PC-9 (cell line): ENCODE data around the gene PLD2. TPM values are rescaled to one million over a fixed set of nuclear protein-coding genes. Genes with fewer than 3 reads are reported as not detected.
"Not testable (repeated sequence)": the region's sequence is repeated elsewhere in the genome, so short reads cannot be mapped to it uniquely, and the experiment has no call there.

ENCODE experiments used
- BruUV-seq: library from RNA; stranded (reverse); fragments of 400-500 nt; replicated peaks from 2 replicates; lab custom pipeline; 2021; lab: Mats Ljungman, UMichigan
- CTCF ChIA-PET: fragments of 300-600 bp; sonication (Branson Sonifier 250); formaldehyde crosslinking; loops from one replicate; lab custom pipeline; 2022; ENCODE audit warnings: antibody characterized with exemption; lab: Charles Lee
- POLR2A ChIA-PET: fragments of 300-600 bp; sonication (Branson Sonifier 250); formaldehyde crosslinking; loops from one replicate; lab custom pipeline; 2022; ENCODE audit warnings: antibody characterized with exemption; ENCODE audit not compliant: unreplicated experiment; lab: Charles Lee
- DNase-seq, 2 experiments: peaks; one replicate each; pipeline versions ENCODE4 v3.0.0 to v3.0.0-alpha.2; 2015 to 2022; ENCODE audit warnings: mixed read lengths in 1 of 2
- H2AFZ ChIP-seq: fragments of 200-600 bp; sonication (generic); 2 replicates; pipeline ENCODE4 v1.8.1; 2017; ENCODE audit warnings: antibody characterized with exemption
- H3F3A ChIP-seq: fragments of 200-600 bp; sonication (generic); 2 replicates; pipeline ENCODE4 v1.8.1; 2017; ENCODE audit warnings: antibody characterized with exemption, mild to moderate bottlenecking, low read depth; ENCODE audit not compliant: insufficient read depth
- H3K27ac ChIP-seq: fragments of 200-600 bp; sonication (generic); 2 replicates; pipeline ENCODE4 v1.6.1; 2016; ENCODE audit warnings: mixed run types
- H3K27me3 ChIP-seq: fragments of 200-600 bp; sonication (generic); 2 replicates; pipeline ENCODE4 v1.6.1; 2016; ENCODE audit warnings: low read depth, mixed run types; ENCODE audit not compliant: insufficient read depth
- H3K36me3 ChIP-seq: fragments of 200-600 bp; sonication (generic); 2 replicates; pipeline ENCODE4 v1.6.1; 2016; ENCODE audit warnings: low read depth, mixed run types
- H3K4me1 ChIP-seq: fragments of 200-600 bp; sonication (generic); replicated peaks from 2 replicates; pipeline ENCODE4 v1.6.1; 2016; ENCODE audit warnings: mixed run types; ENCODE audit not compliant: insufficient read depth
- H3K4me2 ChIP-seq: fragments of 200-600 bp; sonication (generic); 2 replicates; pipeline ENCODE4 v1.6.1; 2017; ENCODE audit warnings: mixed run types
- H3K4me3 ChIP-seq: fragments of 200-600 bp; sonication (generic); 2 replicates; pipeline ENCODE4 v1.6.1; 2016; ENCODE audit warnings: mixed run types
- H3K79me2 ChIP-seq: fragments of 200-600 bp; sonication (generic); 2 replicates; pipeline ENCODE4 v1.6.1; 2017; ENCODE audit warnings: low read depth, mixed run types
- H3K9me2 ChIP-seq: fragments of 200-600 bp; sonication (generic); 2 replicates; pipeline ENCODE4 v1.8.1; 2017; ENCODE audit warnings: mild to moderate bottlenecking; ENCODE audit not compliant: insufficient read depth
- H3K9me3 ChIP-seq: fragments of 200-600 bp; sonication (generic); 2 replicates; pipeline ENCODE4 v1.8.1; 2016; ENCODE audit warnings: low read depth; ENCODE audit not compliant: insufficient read depth
- H4K20me1 ChIP-seq: fragments of 200-600 bp; sonication (generic); 2 replicates; pipeline ENCODE4 v1.8.1; 2017; ENCODE audit not compliant: insufficient read depth
- CTCF ChIP-seq: fragments of 200-600 bp; sonication (generic); conservative IDR thresholded peaks from 2 replicates; pipeline ENCODE4 v1.6.1; 2017; ENCODE audit warnings: mixed run types, antibody characterized with exemption, mild to moderate bottlenecking, moderate library complexity
- EZH2 ChIP-seq: fragments of 200-600 bp; sonication (generic); IDR thresholded peaks from 2 replicates; pipeline ENCODE4 v1.8.0; 2017; ENCODE audit warnings: antibody characterized with exemption, low read depth
- intact Hi-C: fragments of 100-400 bp; cut with micrococcal nuclease; formaldehyde crosslinking; loops from one replicate; pipeline ENCODE4 v1.10.0; 2022; ENCODE audit not compliant: unreplicated experiment
- total RNA-seq: library from RNA; stranded (reverse); gene quantifications from 2 replicates; pipeline ENCODE4 v1.2.3, GENCODE V29; 2021

Gene PLD2
- total RNA-seq, 1 experiment from 2014 or later = 95.5 TPM

- no peak overlapping the region for H3K4me3 ChIP-seq
- no peaks in the 10 kb centered on the region for H3K27me3 ChIP-seq
- H3K36me3 ChIP-seq = 0 out of 2 replicates have a peak, but pooled peaks cover 3% of the 10 kb centered on the region
- H3K79me2 ChIP-seq = peaks cover 26% of the 10 kb centered on the region
- TF ChIP-seq EZH2 (no peak), CTCF (no peak)
- H3K9me3 ChIP-seq = no peaks in the 10 kb centered on the region
- no peak for DNase-seq
- H4K20me1 ChIP-seq = peaks cover 20% of the 10 kb centered on the region
- no TSS peak for BruUV-seq
- H3K9me2 ChIP-seq = no peaks in the 10 kb centered on the region
- ChIA-PET CTCF (no interaction called here), POLR2A (no interaction called here)
- H3K27ac ChIP-seq = no peak overlapping the region
- H2AFZ ChIP-seq = no peak overlapping the region
- H3F3A ChIP-seq = peaks cover 21% of the 10 kb centered on the region; the same call in 1 of the 2 replicates
- H3K4me2 ChIP-seq = no peak overlapping the region
- peaks cover 12% of the 10 kb centered on the region for H3K4me1 ChIP-seq
- intact Hi-C loops = no loop called here
Observed at GRCh38 chr17:4863321-4863720, 56.4 kb downstream of the PLD2 start.

GRCh38 chr17:4867535-4867934 lies 60.6 kb downstream of the PLD2 start:
- H3K4me2 ChIP-seq, POLR2A ChIA-PET, H3F3A ChIP-seq, H3K27ac ChIP-seq, H3K9me3 ChIP-seq, H3K4me1 ChIP-seq, DNase-seq, H3K4me3 ChIP-seq, intact Hi-C loops, H3K36me3 ChIP-seq, H2AFZ ChIP-seq, BruUV-seq, H3K27me3 ChIP-seq, H3K9me2 ChIP-seq: not testable (repeated sequence)
- CTCF ChIA-PET = interaction anchor here (0.6 to 0.7 kb wide), 4 partner anchors 9 to 171 kb away, joined by 3 to 5 read pairs (median 3); no protein-coding TSS in a partner anchor
- H3K79me2 ChIP-seq = peaks cover 10% of the 10 kb centered on the region; the same call in 1 of the 2 replicates
- peaks cover 19% of the 10 kb centered on the region for H4K20me1 ChIP-seq

- BruUV-seq, intact Hi-C loops, H3K36me3 ChIP-seq, H2AFZ ChIP-seq, H3K4me2 ChIP-seq, H3K9me2 ChIP-seq, H3F3A ChIP-seq, H3K9me3 ChIP-seq, H3K4me1 ChIP-seq, DNase-seq, H3K27me3 ChIP-seq, H4K20me1 ChIP-seq, H3K27ac ChIP-seq, H3K4me3 ChIP-seq, H3K79me2 ChIP-seq: not testable (repeated sequence)
- POLR2A ChIA-PET = interaction anchor here (0.7 kb wide), 1 partner anchor 11 kb away, joined by 15 read pairs; no protein-coding TSS in a partner anchor
- CTCF ChIA-PET = interaction anchor here (0.7 kb wide), 1 partner anchor 7 kb away, joined by 13 read pairs; no protein-coding TSS in a partner anchor
Observed at GRCh38 chr17:4869058-4869998, 62.4 kb downstream of the PLD2 start.

GRCh38 chr17:4870855-4871254 lies 63.9 kb downstream of the PLD2 start:
- no TSS peak for BruUV-seq
- no peaks in the 10 kb centered on the region for H3K9me3 ChIP-seq
- ChIA-PET POLR2A (no interaction called here), CTCF (no interaction called here)
- no peak for DNase-seq
- peaks cover 11% of the 10 kb centered on the region; the same call in 1 of the 2 replicates for H4K20me1 ChIP-seq
- H3K9me2 ChIP-seq = no peaks in the 10 kb centered on the region
- intact Hi-C loops = no loop called here
- H2AFZ ChIP-seq = no peak overlapping the region
- peaks cover 6% of the 10 kb centered on the region; the same call in 1 of the 2 replicates for H3F3A ChIP-seq
- no peak overlapping the region for H3K27ac ChIP-seq
- no peaks in the 10 kb centered on the region for H3K27me3 ChIP-seq
- TF ChIP-seq CTCF = no peak
- TF ChIP-seq EZH2 = no peak
- H3K4me3 ChIP-seq = no peak overlapping the region
- H3K4me2 ChIP-seq = no peak overlapping the region
- H3K4me1 ChIP-seq = no peaks in the 10 kb centered on the region
- H3K79me2 ChIP-seq = 0 out of 2 replicates have a peak, but pooled peaks cover 11% of the 10 kb centered on the region
- H3K36me3 ChIP-seq = no peaks in the 10 kb centered on the region
